Measurements from ENCODE around the gene ACTR1B.

- no peak for TF ChIP-seq CTCF (IDR thresholded peaks at IDR 0.05)
- TF ChIP-seq ZFX (IDR thresholded peaks at IDR 0.05; ENCODE audit: borderline replicate concordance): no peak
These were observed 9.5 kb upstream of the ACTR1B start for GRCh38 chr2:97673182-97673914.

Measured in 22Rv1 (cell line).